ENCODE data around the gene TMA16.
"Not testable (repeated sequence)": the region's sequence is repeated elsewhere in the genome, so short reads cannot be mapped to it uniquely, and the experiment has no call there.

Gene TMA16

DNA sequence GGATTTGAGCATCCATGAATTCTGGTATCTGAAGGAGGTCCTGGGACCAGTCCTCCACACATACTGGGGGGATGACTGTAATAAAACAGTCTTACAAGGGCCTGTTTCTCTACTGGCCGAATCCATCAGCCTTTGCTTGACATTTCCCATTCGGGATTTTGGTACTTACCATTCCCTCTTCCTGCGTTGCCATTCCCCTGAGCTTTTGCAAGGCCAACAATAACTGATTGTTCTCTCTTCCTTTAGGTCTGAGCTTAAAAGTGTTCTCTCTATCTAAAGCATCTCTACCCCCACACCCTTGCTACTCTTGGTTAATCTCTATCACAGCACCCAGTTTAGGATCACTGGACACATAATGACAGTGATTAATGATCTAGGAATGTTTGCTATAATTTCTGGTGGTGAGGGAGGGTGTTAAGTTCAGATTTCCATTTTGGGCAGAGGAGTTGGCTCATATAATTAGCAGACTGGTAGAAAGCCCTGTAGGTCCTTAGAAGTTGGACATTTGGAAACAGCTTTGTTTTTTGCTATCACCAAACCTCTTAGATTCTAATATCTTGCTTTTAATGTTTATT lies 29.4 kb downstream of the TMA16 start:
- no peak for DNase-seq

GRCh38 chr4:163525982-163526381 lies 31.5 kb downstream of the TMA16 start:
- DNase-seq: no peak

- no peak for DNase-seq
Measured at GRCh38 chr4:163527172-163527571, 32.7 kb downstream of the TMA16 start.

DNA sequence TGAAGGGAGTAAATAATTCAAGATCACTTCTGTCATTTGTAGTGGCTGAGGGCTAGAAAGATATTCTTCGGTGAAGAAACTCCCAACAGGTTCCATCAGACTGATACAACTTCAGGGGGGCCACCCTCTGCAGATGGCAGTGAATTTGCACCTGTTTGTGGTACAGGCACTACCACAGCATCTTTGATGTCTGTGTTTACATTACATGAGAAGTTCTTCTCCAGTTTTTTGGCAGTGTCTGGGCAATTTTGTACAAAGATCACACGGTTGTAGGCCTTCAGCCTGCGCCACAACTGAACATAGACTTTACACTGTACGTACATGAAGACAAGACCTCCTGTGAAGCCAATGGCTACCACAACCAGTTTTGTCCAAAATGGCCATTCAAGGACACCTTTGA lies 34.2 kb downstream of the TMA16 start:
- DNase-seq: no peak

- no peak for DNase-seq
Measured at GRCh38 chr4:163534056-163534455, 39.6 kb downstream of the TMA16 start.

DNA sequence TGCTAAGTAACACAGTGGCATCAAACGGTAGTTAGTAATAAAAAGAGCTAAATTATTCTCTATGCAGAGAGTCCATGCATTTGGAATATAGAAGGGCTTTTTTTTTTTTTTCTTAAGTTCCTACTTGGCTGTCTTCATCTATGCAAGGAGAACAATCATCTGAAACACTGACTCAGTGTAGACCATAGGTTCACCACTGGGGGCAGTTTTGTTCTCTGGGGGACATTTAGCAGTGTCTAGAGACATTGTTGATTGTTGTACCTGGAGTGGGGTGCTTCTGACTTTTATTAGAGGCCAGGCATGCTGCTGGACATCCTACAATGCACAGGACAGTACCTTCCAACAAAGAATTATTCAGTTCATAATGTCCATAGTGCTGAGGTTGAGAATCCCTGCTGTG lies 41.2 kb downstream of the TMA16 start:
- DNase-seq: no peak

- DNase-seq: no peak
Measured at GRCh38 chr4:163536091-163536490, 41.6 kb downstream of the TMA16 start.

GRCh38 chr4:163537114-163537513 lies 42.6 kb downstream of the TMA16 start:
- DNase-seq: no peak

- DNase-seq: not testable (repeated sequence)
Measured at GRCh38 chr4:163538820-163539219, 44.3 kb downstream of the TMA16 start.

- DNase-seq: no peak
Measured at GRCh38 chr4:163540448-163540847, 46.0 kb downstream of the TMA16 start.

GRCh38 chr4:163540977-163541376 lies 46.5 kb downstream of the TMA16 start:
- DNase-seq: no peak

- DNase-seq: no peak
Measured at GRCh38 chr4:163542275-163542674, 47.8 kb downstream of the TMA16 start.

DNA sequence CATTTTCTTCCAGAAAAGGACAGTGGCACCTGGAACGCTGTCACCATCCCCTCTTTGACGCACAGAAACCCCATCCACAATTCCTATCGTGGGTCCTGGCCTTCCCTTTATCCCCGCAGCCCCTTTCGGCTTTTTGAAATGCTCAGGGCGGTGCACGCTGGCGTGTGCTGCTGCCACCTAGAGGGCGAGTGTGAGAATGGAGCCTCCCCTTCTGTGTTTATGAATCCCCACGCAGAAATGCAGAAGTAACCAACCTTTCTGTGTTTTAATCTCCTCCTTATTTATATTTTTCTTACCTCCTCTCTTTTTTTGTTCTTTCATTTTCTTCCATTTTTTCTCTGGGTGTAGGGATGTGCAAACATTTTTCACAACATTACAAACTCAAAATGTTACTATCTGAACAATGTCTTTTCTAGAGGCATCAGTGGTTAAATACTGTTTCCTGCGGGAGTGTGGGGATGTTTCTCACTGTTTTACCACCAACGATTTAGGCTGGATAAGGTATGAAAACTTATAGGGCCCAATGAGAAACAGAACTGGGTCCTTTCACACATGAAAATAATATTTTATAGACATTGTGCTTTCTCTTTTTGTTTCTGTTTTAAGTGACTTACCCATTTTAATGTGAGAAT lies 50.0 kb downstream of the TMA16 start:
- peak; percentile 49 for DNase-seq

GRCh38 chr4:163548481-163549243 lies 54.2 kb downstream of the TMA16 start:
- DNase-seq: peak; percentile 35

DNA sequence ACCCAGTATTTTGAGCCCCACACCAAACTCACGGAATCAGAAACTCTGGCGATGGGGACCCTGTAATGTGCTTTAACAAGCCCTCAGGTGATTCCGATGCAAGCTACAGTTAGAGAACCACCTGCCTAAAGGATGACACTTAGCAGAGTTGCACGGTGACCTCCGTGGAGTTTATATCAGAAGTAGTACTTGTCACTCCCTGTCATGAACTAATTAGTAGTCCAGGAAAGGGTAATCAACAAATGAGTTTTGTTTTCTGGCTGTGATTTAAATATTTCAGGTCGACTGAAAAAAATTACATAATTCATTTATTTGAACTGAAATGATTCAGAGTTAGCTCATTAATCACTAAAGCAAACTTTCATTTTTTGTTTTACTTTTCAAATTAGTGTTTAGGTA lies 56.4 kb downstream of the TMA16 start:
- DNase-seq: no peak

GRCh38 chr4:163553146-163553545 lies 58.7 kb downstream of the TMA16 start:
- no peak for DNase-seq

DNA sequence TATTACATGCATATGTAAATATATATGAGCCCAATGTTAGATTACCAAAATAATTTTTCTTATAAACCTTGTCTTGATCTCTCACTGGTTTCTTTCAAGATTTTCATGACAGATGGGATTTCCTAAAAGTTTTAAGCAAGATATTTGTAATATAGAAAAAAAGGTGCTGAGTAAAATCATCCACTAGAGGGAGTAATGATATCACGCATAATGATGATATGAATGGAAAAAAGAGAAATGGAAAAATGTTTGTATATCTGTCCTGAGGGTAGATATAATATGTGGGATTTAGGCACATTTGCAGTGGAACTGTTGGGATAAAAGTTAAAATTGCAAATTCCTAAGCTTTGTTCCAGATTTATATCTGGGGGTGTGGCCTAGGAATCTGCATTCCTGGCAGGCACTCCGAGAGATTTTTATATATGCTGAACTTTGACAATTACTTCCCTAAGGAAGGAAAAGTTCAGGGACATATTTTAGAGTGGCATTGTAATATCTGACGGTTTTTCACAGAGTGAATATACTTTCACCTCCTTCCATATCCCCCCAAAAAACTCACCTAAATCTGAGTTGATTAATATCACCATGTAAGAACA lies 60.5 kb downstream of the TMA16 start:
- DNase-seq: no peak

- DNase-seq: peak; percentile 38
Measured at GRCh38 chr4:163556177-163556576, 61.7 kb downstream of the TMA16 start.

GRCh38 chr4:163556650-163557391 lies 62.3 kb downstream of the TMA16 start:
- no peak for DNase-seq

DNA sequence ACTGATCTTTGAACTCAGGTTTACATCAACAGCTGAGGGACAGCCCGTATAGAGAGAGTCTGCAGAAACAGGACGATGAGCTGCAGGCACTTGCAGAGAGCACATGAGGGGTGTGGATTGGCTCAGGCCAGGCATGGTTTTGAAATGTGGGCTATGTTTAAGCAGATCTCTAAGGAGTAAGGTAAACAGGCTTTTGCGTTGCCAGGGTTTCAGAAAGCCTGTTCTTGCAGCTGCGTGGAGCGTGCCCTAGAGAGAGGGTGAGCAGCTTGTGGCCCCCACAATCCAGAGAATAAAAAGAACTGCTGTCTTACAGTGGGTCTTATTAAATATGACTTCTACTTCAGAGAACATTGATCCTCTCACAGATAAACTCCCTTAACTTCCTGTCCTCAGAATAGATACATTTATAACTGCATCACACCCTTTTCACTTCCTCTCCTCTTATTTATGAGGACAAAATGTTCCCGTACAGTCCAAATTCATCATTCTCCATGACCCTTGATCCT lies 64.1 kb downstream of the TMA16 start:
- peak; percentile 52 for DNase-seq

DNA sequence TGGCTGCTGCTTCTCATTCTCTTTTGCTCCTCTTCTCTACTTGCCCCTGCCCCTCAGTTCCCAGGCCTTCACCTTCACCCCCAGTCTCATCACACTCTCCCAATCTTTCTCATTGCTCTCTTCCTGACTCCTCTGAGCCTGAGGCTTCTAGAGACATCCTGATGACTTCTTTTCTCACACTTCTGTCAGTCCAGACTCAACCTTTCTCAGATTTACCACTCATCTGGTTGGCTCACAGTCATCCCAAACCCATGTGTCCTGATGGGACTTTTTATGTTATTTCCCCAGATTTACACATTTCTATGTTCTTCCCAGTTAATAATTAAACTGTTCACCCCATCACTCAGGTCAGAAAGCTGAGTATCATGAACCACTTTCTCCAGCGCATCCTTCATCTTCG lies 68.0 kb downstream of the TMA16 start:
- no peak for DNase-seq

DNA sequence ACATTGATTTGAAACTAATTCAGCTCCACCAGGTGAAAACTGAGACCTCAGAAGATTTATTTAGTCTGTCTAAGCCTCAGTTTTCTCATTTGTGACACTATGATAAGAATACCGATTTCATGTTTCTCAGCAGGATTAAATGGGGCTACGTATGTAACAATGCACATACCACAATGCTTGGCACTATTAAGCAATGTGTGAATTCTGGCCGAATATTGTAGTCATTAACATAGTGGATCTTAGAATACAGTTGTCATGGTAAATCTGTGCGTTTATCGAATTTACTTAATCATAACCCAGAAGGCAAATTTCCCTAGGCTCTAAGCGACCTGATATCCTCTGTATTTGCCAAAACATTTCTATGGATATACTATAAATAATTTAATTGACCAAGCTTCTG lies 69.1 kb downstream of the TMA16 start:
- DNase-seq: no peak

GRCh38 chr4:163564221-163564720 lies 69.8 kb downstream of the TMA16 start:
- no peak for DNase-seq

All from COR-L47 (cell line).